H9 (cell line): Measurements from ENCODE around the gene SCN8A. TPM values are rescaled to one million over a fixed set of nuclear protein-coding genes. Genes with fewer than 3 reads are reported as not detected.
"Not testable (repeated sequence)": the region's sequence is repeated elsewhere in the genome, so short reads cannot be mapped to it uniquely, and the experiment has no call there.

ENCODE experiments used
- DNase-seq: peaks from one replicate; pipeline ENCODE4 v3.0.0-alpha.2; 2017
- H2AFZ ChIP-seq: one replicate; pipeline ENCODE4 v1.6.1; 2013; ENCODE audit warnings: mild to moderate bottlenecking, low read length, control low read depth, moderate library complexity
- H2AK5ac ChIP-seq: 2 replicates; pipeline ENCODE4 v1.6.1; 2013; ENCODE audit warnings: low read length, control low read depth, mixed read lengths; ENCODE audit not compliant: insufficient read length
- H2BK120ac ChIP-seq: one replicate; pipeline ENCODE4 v1.6.1; 2013; ENCODE audit warnings: low read depth, mild to moderate bottlenecking, low read length, control low read depth, inconsistent platforms; ENCODE audit not compliant: poor library complexity, severe bottlenecking
- H2BK12ac ChIP-seq: 2 replicates; pipeline ENCODE4 v1.6.1; 2013; ENCODE audit warnings: low read length, control low read depth, mixed read lengths, low read depth; ENCODE audit not compliant: insufficient read length
- H2BK15ac ChIP-seq: 2 replicates; pipeline ENCODE4 v1.6.1; 2013; ENCODE audit warnings: low read depth, low read length, control low read depth
- H2BK20ac ChIP-seq: one replicate; pipeline ENCODE4 v1.6.1; 2013; ENCODE audit warnings: low read depth, mild to moderate bottlenecking, low read length, control low read depth, inconsistent platforms; ENCODE audit not compliant: poor library complexity, severe bottlenecking
- H2BK5ac ChIP-seq: 2 replicates; pipeline ENCODE4 v1.6.1; 2013; ENCODE audit warnings: low read length, control low read depth, mixed read lengths; ENCODE audit not compliant: insufficient read length
- H3K14ac ChIP-seq: 2 replicates; pipeline ENCODE4 v1.6.1; 2013; ENCODE audit warnings: low read length, control low read depth; ENCODE audit not compliant: insufficient read depth
- H3K18ac ChIP-seq: 2 replicates; pipeline ENCODE4 v1.6.1; 2013; ENCODE audit warnings: low read depth, mild to moderate bottlenecking, mixed read lengths, low read length, control low read depth; ENCODE audit not compliant: insufficient read length
- H3K23ac ChIP-seq: 2 replicates; pipeline ENCODE4 v1.6.1; 2013; ENCODE audit warnings: low read length, control low read depth, mixed read lengths, low read depth; ENCODE audit not compliant: insufficient read length
- H3K23me2 ChIP-seq: 2 replicates; pipeline ENCODE4 v1.6.1; 2013; ENCODE audit warnings: low read depth, mild to moderate bottlenecking, mixed read lengths, low read length, control low read depth; ENCODE audit not compliant: insufficient read length, poor library complexity, severe bottlenecking
- H3K27ac ChIP-seq: 2 replicates; pipeline ENCODE4 v1.5.1; 2013; ENCODE audit warnings: low read length, control low read depth, mixed read lengths, low read depth; ENCODE audit not compliant: insufficient read length
- H3K27me3 ChIP-seq: 2 replicates; pipeline ENCODE4 v1.6.1; 2013; ENCODE audit warnings: low read length, control low read depth, inconsistent platforms; ENCODE audit not compliant: insufficient read depth
- H3K4ac ChIP-seq: 2 replicates; pipeline ENCODE4 v1.6.1; 2013; ENCODE audit warnings: low read depth, mild to moderate bottlenecking, control low read depth, inconsistent platforms, low read length, moderate library complexity
- H3K4me1 ChIP-seq: 2 replicates; pipeline ENCODE4 v1.6.1; 2013; ENCODE audit warnings: low read length, control low read depth, inconsistent platforms; ENCODE audit not compliant: insufficient read depth
- H3K4me2 ChIP-seq: 2 replicates; pipeline ENCODE4 v1.6.1; 2013; ENCODE audit warnings: low read length, control low read depth, mixed read lengths; ENCODE audit not compliant: insufficient read length, insufficient read depth
- H3K56ac ChIP-seq: 2 replicates; pipeline ENCODE4 v1.6.1; 2013; ENCODE audit warnings: low read depth, mild to moderate bottlenecking, mixed read lengths, low read length, control low read depth; ENCODE audit not compliant: insufficient read length
- H3K79me1 ChIP-seq: 2 replicates; pipeline ENCODE4 v1.6.1; 2013; ENCODE audit warnings: low read depth, mild to moderate bottlenecking, moderate library complexity, low read length, control low read depth, inconsistent platforms; ENCODE audit not compliant: insufficient read depth, poor library complexity, severe bottlenecking
- H3K79me2 ChIP-seq: 2 replicates; pipeline ENCODE4 v1.6.1; 2013; ENCODE audit warnings: low read length, control low read depth, inconsistent platforms; ENCODE audit not compliant: insufficient read depth
- H3K9ac ChIP-seq: 2 replicates; pipeline ENCODE4 v1.6.1; 2013; ENCODE audit warnings: low read length, control low read depth, mixed read lengths; ENCODE audit not compliant: insufficient read length; ENCODE audit errors: extremely low read depth
- H3K9me3 ChIP-seq: one replicate; pipeline ENCODE4 v1.6.1; 2013; ENCODE audit warnings: low read depth, low read length, inconsistent platforms; ENCODE audit not compliant: control insufficient read depth
- H3T11ph ChIP-seq: one replicate; pipeline ENCODE4 v1.6.1; 2013; ENCODE audit warnings: mild to moderate bottlenecking, low read length, control low read depth, inconsistent platforms
- H4K20me1 ChIP-seq: one replicate; pipeline ENCODE4 v1.6.1; 2013; ENCODE audit not compliant: control insufficient read depth, insufficient read length, insufficient read depth
- H4K5ac ChIP-seq: 2 replicates; pipeline ENCODE4 v1.6.1; 2013; ENCODE audit warnings: low read depth, mild to moderate bottlenecking, mixed read lengths, low read length, control low read depth; ENCODE audit not compliant: insufficient read length
- H4K8ac ChIP-seq: replicated peaks from 2 replicates; pipeline ENCODE4 v1.6.1; 2013; ENCODE audit warnings: low read length, control low read depth, mixed read lengths, low read depth; ENCODE audit not compliant: insufficient read length
- H4K91ac ChIP-seq: 2 replicates; pipeline ENCODE4 v1.6.1; 2013; ENCODE audit warnings: low read depth, mild to moderate bottlenecking, moderate library complexity, mixed read lengths, low read length, control low read depth; ENCODE audit not compliant: insufficient read length
- H3K27ac Mint-ChIP-seq, 3 experiments: 2 replicates in 2 of 3; 3 replicates in 1 of 3; pipeline ENCODE4 v1.8.0; 2020 to 2021; ENCODE audit warnings: mixed read lengths in 3 of 3, mild to moderate bottlenecking in 1 of 3, moderate library complexity in 1 of 3
- H3K27me3 Mint-ChIP-seq: 2 replicates; pipeline ENCODE4 v1.8.0; 2021; ENCODE audit warnings: low read depth, mild to moderate bottlenecking, moderate library complexity, mixed read lengths
- H3K36me3 Mint-ChIP-seq, 3 experiments: 2 replicates in 2 of 3; 3 replicates in 1 of 3; pipeline ENCODE4 v1.8.0; 2020 to 2021; ENCODE audit warnings: low read depth in 3 of 3, mixed read lengths in 3 of 3; ENCODE audit not compliant: insufficient read depth in 1 of 3
- H3K4me1 Mint-ChIP-seq, 2 experiments: 2 replicates each; pipeline ENCODE4 v1.8.0; 2020; ENCODE audit warnings: mixed read lengths in 2 of 2
- H3K4me3 Mint-ChIP-seq, 2 experiments: 2 replicates in 1 of 2; 3 replicates in 1 of 2; pipeline ENCODE4 v1.8.0; 2020 to 2021; ENCODE audit warnings: mild to moderate bottlenecking in 2 of 2, mixed read lengths in 2 of 2, moderate library complexity in 1 of 2
- H3K9me3 Mint-ChIP-seq, 2 experiments: 2 replicates in 1 of 2; 3 replicates in 1 of 2; pipeline ENCODE4 v1.8.0; 2020; ENCODE audit warnings: mild to moderate bottlenecking in 2 of 2, mixed read lengths in 2 of 2, moderate library complexity in 1 of 2
- CTCF ChIP-seq: fragments of 200-600 bp; sonication (generic); conservative IDR thresholded peaks from 3 replicates; pipeline ENCODE4 v1.8.0; 2021; ENCODE audit warnings: antibody characterized with exemption, mild to moderate bottlenecking
- WGBS: extraction: QIAGEN DNeasy Blood & Tissue Kit; methylation state at CpG from one replicate; pipeline ENCODE4 v1.1.7; 2013; ENCODE audit warnings: missing lambda C conversion rate, low lambda C conversion rate, mixed read lengths; ENCODE audit not compliant: insufficient read length; ENCODE audit errors: extremely low coverage; 5-methylcytosine and 5-hydroxymethylcytosine counted together
- total RNA-seq: library from RNA; stranded (reverse); gene quantifications from 2 replicates; pipeline ENCODE4 v1.2.1, GENCODE V29; 2021

Gene SCN8A
- total RNA-seq, 1 experiment from 2014 or later = 15.2 TPM

- no CpG with 5 or more reads among the region's 1 CpG for WGBS
- no peak overlapping the region for H2BK5ac ChIP-seq
Observed at GRCh38 chr12:51643951-51644350, 52.9 kb downstream of the SCN8A start.

GRCh38 chr12:51644691-51645090 lies 53.7 kb downstream of the SCN8A start:
- not testable (repeated sequence) for H2BK12ac ChIP-seq, H3K79me1 ChIP-seq, H3K27ac ChIP-seq, H3K27me3 Mint-ChIP-seq, H3K4me1 Mint-ChIP-seq, H3K4me2 ChIP-seq, H3K4me3 Mint-ChIP-seq, H3K79me2 ChIP-seq, H3K4ac ChIP-seq, H3K23me2 ChIP-seq, H4K20me1 ChIP-seq, H3T11ph ChIP-seq, H2AK5ac ChIP-seq, H4K8ac ChIP-seq, H3K27me3 ChIP-seq, H3K14ac ChIP-seq, H3K9me3 ChIP-seq, H3K4me1 ChIP-seq, H2AFZ ChIP-seq, H2BK5ac ChIP-seq, H4K91ac ChIP-seq, H3K9ac ChIP-seq, H2BK20ac ChIP-seq, H4K5ac ChIP-seq, H2BK120ac ChIP-seq, H3K18ac ChIP-seq, H2BK15ac ChIP-seq, H3K27ac Mint-ChIP-seq, H3K56ac ChIP-seq, DNase-seq, H3K23ac ChIP-seq
- Mint-ChIP-seq H3K9me3 (peaks cover 22 to 25% of the 10 kb centered on the region in 2 experiments), H3K36me3 (peaks cover 35 to 40% (median 37%) of the 10 kb centered on the region in 3 experiments)
- no CpG with 5 or more reads among the region's 23 CpGs for WGBS

More at GRCh38 chr12:51643951-51644350, 52.9 kb downstream of the SCN8A start:
- Histone ChIP-seq H3K4me1 (no peaks in the 10 kb centered on the region), H3K79me2 (peaks cover 3% of the 10 kb centered on the region), H4K20me1 (no peaks in the 10 kb centered on the region), H3K23me2 (no peaks in the 10 kb centered on the region), H3K56ac (no peak overlapping the region), H3K9me3 (no peaks in the 10 kb centered on the region), H4K5ac (no peak overlapping the region), H2BK120ac (no peak overlapping the region), H2BK15ac (no peak overlapping the region), H3K4ac (no peak overlapping the region), H3K27me3 (no peaks in the 10 kb centered on the region), H3T11ph (no peak overlapping the region), H3K4me2 (no peak overlapping the region), H4K8ac (no peak overlapping the region), H4K91ac (no peak overlapping the region), H3K18ac (no peak overlapping the region), H3K23ac (no peak overlapping the region), H2AFZ (no peak overlapping the region), H3K27ac (no peak overlapping the region), H3K9ac (no peak overlapping the region), H2BK12ac (no peak overlapping the region), H3K14ac (no peak overlapping the region), H2BK20ac (no peak overlapping the region), H3K79me1 (peaks cover 4% of the 10 kb centered on the region), H2AK5ac (no peak overlapping the region)
- DNase-seq = no peak
- H3K4me1 Mint-ChIP-seq = no peaks in the 10 kb centered on the region; a peak in 1 of 4 replicates
- peaks cover 16 to 17% of the 10 kb centered on the region in 2 experiments for H3K9me3 Mint-ChIP-seq
- H3K27me3 Mint-ChIP-seq = no peaks in the 10 kb centered on the region; the same call in 1 of the 2 replicates
- H3K36me3 Mint-ChIP-seq = peaks cover 28 to 33% (median 30%) of the 10 kb centered on the region in 3 experiments
- TF ChIP-seq CTCF = no peak
- no peak overlapping the region for H3K4me3 Mint-ChIP-seq
- H3K27ac Mint-ChIP-seq = no peak overlapping the region
